GM23338 (cell line): ENCODE measurements around the gene TCEAL8. TPM values are rescaled to one million over a fixed set of nuclear protein-coding genes. Genes with fewer than 3 reads are reported as not detected.

Experiments
- ATAC-seq: fragments of 200-7000 bp; cut with Tn5 transposase; 3 replicates; pipeline ENCODE4 v1.9.1; 2020
- DNase-seq: peaks from one replicate; pipeline ENCODE4 v3.0.0-alpha.2; 2015; ENCODE audit warnings: low spot score
- H2AFZ ChIP-seq: fragments of 200-600 bp; sonication (generic); 2 replicates; pipeline ENCODE4 v1.8.0; 2016; ENCODE audit warnings: antibody characterized with exemption, mild to moderate bottlenecking, moderate library complexity
- H3F3A ChIP-seq: fragments of 200-600 bp; sonication (generic); replicated peaks from 2 replicates; pipeline ENCODE4 v1.8.0; 2017; ENCODE audit warnings: antibody characterized with exemption, mixed run types, low read depth
- H3K27ac ChIP-seq: fragments of 200-600 bp; sonication (generic); 2 replicates; pipeline ENCODE4 v1.6.1; 2016; ENCODE audit warnings: low read depth
- H3K27me3 ChIP-seq: fragments of 200-600 bp; sonication (generic); 2 replicates; pipeline ENCODE4 v1.8.0; 2016; ENCODE audit warnings: mild to moderate bottlenecking, mixed run types, moderate library complexity; ENCODE audit not compliant: insufficient read depth
- H3K36me3 ChIP-seq: fragments of 200-600 bp; sonication (generic); 2 replicates; pipeline ENCODE4 v1.8.0; 2016; ENCODE audit warnings: mild to moderate bottlenecking; ENCODE audit not compliant: insufficient read depth
- H3K4me1 ChIP-seq: fragments of 200-600 bp; sonication (generic); 2 replicates; pipeline ENCODE4 v1.8.0; 2016; ENCODE audit warnings: mild to moderate bottlenecking, moderate library complexity; ENCODE audit not compliant: insufficient read depth
- H3K4me2 ChIP-seq: fragments of 200-600 bp; sonication (generic); 2 replicates; pipeline ENCODE4 v1.7.1; 2017; ENCODE audit warnings: mixed run types
- H3K4me3 ChIP-seq: fragments of 200-600 bp; sonication (generic); 2 replicates; pipeline ENCODE4 v1.6.1; 2016; ENCODE audit warnings: mixed run types
- H3K79me2 ChIP-seq: fragments of 200-600 bp; sonication (generic); replicated peaks from 2 replicates; pipeline ENCODE4 v1.8.0; 2017; ENCODE audit warnings: mild to moderate bottlenecking; ENCODE audit not compliant: insufficient read depth
- H3K9me2 ChIP-seq: fragments of 200-600 bp; sonication (generic); 2 replicates; pipeline ENCODE4 v1.8.0; 2017; ENCODE audit not compliant: insufficient read depth
- H4K20me1 ChIP-seq: fragments of 200-600 bp; sonication (generic); replicated peaks from 2 replicates; pipeline ENCODE4 v1.8.0; 2017; ENCODE audit warnings: mild to moderate bottlenecking; ENCODE audit not compliant: insufficient read depth
- H3K27ac Mint-ChIP-seq: 2 replicates; pipeline ENCODE4 v1.8.0; 2020; ENCODE audit warnings: inconsistent platforms, mild to moderate bottlenecking, moderate library complexity, mixed read lengths
- H3K27me3 Mint-ChIP-seq: 3 replicates; pipeline ENCODE4 v1.8.0; 2022; ENCODE audit warnings: low read depth, mild to moderate bottlenecking, moderate library complexity, mixed read lengths, inconsistent platforms; ENCODE audit not compliant: insufficient read depth, poor library complexity
- H3K36me3 Mint-ChIP-seq: 3 replicates; pipeline ENCODE4 v1.8.0; 2021; ENCODE audit warnings: low read depth, mild to moderate bottlenecking, inconsistent platforms, moderate library complexity, mixed read lengths
- H3K4me1 Mint-ChIP-seq: 3 replicates; pipeline ENCODE4 v1.8.0; 2020; ENCODE audit warnings: mild to moderate bottlenecking, inconsistent platforms, mixed read lengths
- H3K4me3 Mint-ChIP-seq: 3 replicates; pipeline ENCODE4 v1.8.0; 2021; ENCODE audit warnings: moderate library complexity, mild to moderate bottlenecking, inconsistent platforms, mixed read lengths
- H3K9me3 Mint-ChIP-seq: 3 replicates; pipeline ENCODE4 v1.8.0; 2020; ENCODE audit warnings: moderate library complexity, mild to moderate bottlenecking, inconsistent platforms, mixed read lengths
- CREB1 ChIP-seq: fragments of 250-450 bp; sonication (Bioruptor Pico); IDR thresholded peaks from 2 replicates; pipeline ENCODE4 v1.5.0; 2020; ENCODE audit warnings: low read depth, mild to moderate bottlenecking, moderate library complexity
- CTCF ChIP-seq, 2 experiments: fragments of 200-600 bp in 1 of 2; sonication (generic) in 1 of 2; conservative IDR thresholded peaks; 2 replicates each; pipeline versions ENCODE4 v1.5.1 to v1.6.1; 2016 to 2017; ENCODE audit warnings: antibody characterized with exemption in 2 of 2, low read depth in 2 of 2, mild to moderate bottlenecking in 2 of 2, moderate library complexity in 1 of 2
- ETS1 ChIP-seq: IDR thresholded peaks from 2 replicates; pipeline ENCODE4 v1.6.1; 2016; ENCODE audit warnings: antibody characterized with exemption
- EZH2 ChIP-seq: fragments of 200-600 bp; sonication (generic); IDR thresholded peaks from one replicate; pipeline ENCODE4 v1.8.0; 2017; ENCODE audit warnings: antibody characterized with exemption, mild to moderate bottlenecking, low read depth; ENCODE audit not compliant: unreplicated experiment
- EZH2phosphoT487 ChIP-seq: fragments of 200-600 bp; sonication (generic); IDR thresholded peaks from one replicate; pipeline ENCODE4 v1.8.1; 2018; ENCODE audit warnings: antibody characterized with exemption; ENCODE audit not compliant: unreplicated experiment
- JUNB ChIP-seq: IDR thresholded peaks from one replicate; pipeline ENCODE4 v1.6.1; 2016; ENCODE audit warnings: antibody characterized with exemption; ENCODE audit not compliant: unreplicated experiment
- NANOG ChIP-seq: IDR thresholded peaks from 2 replicates; pipeline ENCODE4 v1.6.1; 2016; ENCODE audit warnings: antibody characterized with exemption, borderline replicate concordance
- POLR2AphosphoS5 ChIP-seq: IDR thresholded peaks from 2 replicates; pipeline ENCODE4 v1.6.1; 2016; ENCODE audit warnings: antibody characterized with exemption, low read depth
- REST ChIP-seq: IDR thresholded peaks from one replicate; pipeline ENCODE4 v1.6.1; 2018; ENCODE audit warnings: antibody characterized with exemption; ENCODE audit not compliant: unreplicated experiment
- STAT1 ChIP-seq: IDR thresholded peaks from one replicate; pipeline ENCODE4 v1.6.1; 2016; ENCODE audit warnings: antibody characterized with exemption; ENCODE audit not compliant: unreplicated experiment
- ZNF114 ChIP-seq: fragments of 250-450 bp; sonication (Bioruptor Pico); IDR thresholded peaks from 2 replicates; pipeline ENCODE4 v1.5.0; 2020; ENCODE audit warnings: mild to moderate bottlenecking, moderate library complexity
- ZNF331 ChIP-seq: fragments of 250-450 bp; sonication (Bioruptor Pico); IDR thresholded peaks from 2 replicates; pipeline ENCODE4 v1.5.0; 2020; ENCODE audit warnings: low read depth, mild to moderate bottlenecking, moderate library complexity
- polyA plus RNA-seq: library from polyadenylated mRNA; unstranded; fragments of >200 nt; fragmentation: Nextera tagmentation; extraction: Ambion mirVana; gene quantifications from 2 replicates; pipeline ENCODE4 v1.2.1, GENCODE V29; 2016
- total RNA-seq: library from RNA; depleted of rRNA; stranded (reverse); fragments of >200 nt; shearing (Covaris generic); gene quantifications from 2 replicates; pipeline ENCODE4 v1.2.3, GENCODE V29; 2014

Gene TCEAL8
- total and polyA plus RNA-seq, 2 experiments from 2014 or later = 105 to 168 TPM

GRCh38 chrX:103220511-103221323 lies 34.2 kb downstream of the TCEAL8 start:
- Histone ChIP-seq H3K27me3 (peaks cover 27% of the 10 kb centered on the region), H3K4me3 (peak overlapping the region; percentile 62), H3K4me2 (peak overlapping the region; percentile 82), H3K36me3 (no peaks in the 10 kb centered on the region), H3F3A (no peaks in the 10 kb centered on the region), H3K4me1 (0 out of 2 replicates have a peak, but pooled peaks cover 6% of the 10 kb centered on the region), H2AFZ (0 out of 2 replicates have a peak overlapping the region, but pooled peaks have one; percentile 38), H4K20me1 (no peaks in the 10 kb centered on the region), H3K79me2 (peaks cover 5% of the 10 kb centered on the region; the same call in 1 of the 2 replicates), H3K9me2 (no peaks in the 10 kb centered on the region), H3K27ac (no peak overlapping the region)
- H3K4me1 Mint-ChIP-seq = peaks cover 13% of the 10 kb centered on the region
- H3K36me3 Mint-ChIP-seq = peaks cover 20% of the 10 kb centered on the region
- no peak for TF ChIP-seq ETS1
- TF ChIP-seq POLR2AphosphoS5 = no peak
- TF ChIP-seq EZH2phosphoT487 = no peak
- no peak for TF ChIP-seq NANOG
- no peak for TF ChIP-seq CTCF (conservative IDR thresholded peaks at IDR 0.05; ENCODE audit: low read depth in 2 of 2)
- no peak for TF ChIP-seq ZNF331
- no peak for TF ChIP-seq JUNB
- TF ChIP-seq STAT1 = no peak
- TF ChIP-seq REST = no peak
- no peak for TF ChIP-seq CREB1 (CRISPR knock-in tag)
- no peak for TF ChIP-seq EZH2
- no peak for TF ChIP-seq ZNF114 (CRISPR knock-in tag)
- H3K4me3 Mint-ChIP-seq = peak overlapping the region; percentile 77; the same call in 2 of the 3 replicates
- no peaks in the 10 kb centered on the region for H3K9me3 Mint-ChIP-seq
- H3K27ac Mint-ChIP-seq = no peak overlapping the region
- peaks cover 7% of the 10 kb centered on the region for H3K27me3 Mint-ChIP-seq
- ATAC-seq (peak; percentile 90), DNase-seq (peak; percentile 39)
